Activated naive CD4-positive, alpha-beta T cell treated with anti-CD3 and anti-CD28 coated beads, Interleukin-2, amount 10 ng/mL, durations not matched to agents 7 days and 5 days (primary cell): ENCODE results near the gene SULT4A1.

ENCODE experiments used
- CTCF ChIA-PET: fragments of 350-600 bp; sonication (Branson Sonifier 250); formaldehyde crosslinking; loops from one replicate; lab custom pipeline; 2021; ENCODE audit warnings: antibody characterized with exemption; lab: Charles Lee
- DNase-seq: peaks from one replicate; pipeline ENCODE4 v3.0.0-alpha.2; 2020
- H3K27ac Mint-ChIP-seq: one replicate; pipeline ENCODE4 v1.8.0; 2021; ENCODE audit warnings: mild to moderate bottlenecking, moderate library complexity, mixed read lengths
- H3K27me3 Mint-ChIP-seq: one replicate; pipeline ENCODE4 v1.8.0; 2021; ENCODE audit warnings: mild to moderate bottlenecking, mixed read lengths
- H3K36me3 Mint-ChIP-seq: one replicate; pipeline ENCODE4 v1.8.0; 2021; ENCODE audit warnings: mixed read lengths
- H3K4me1 Mint-ChIP-seq: one replicate; pipeline ENCODE4 v1.8.0; 2021; ENCODE audit warnings: mixed read lengths
- H3K4me3 Mint-ChIP-seq: one replicate; pipeline ENCODE4 v1.8.0; 2021; ENCODE audit warnings: mild to moderate bottlenecking, moderate library complexity, mixed read lengths
- H3K9me3 Mint-ChIP-seq: one replicate; pipeline ENCODE4 v1.8.0; 2021; ENCODE audit warnings: mixed read lengths

SULT4A1 gene

DNA sequence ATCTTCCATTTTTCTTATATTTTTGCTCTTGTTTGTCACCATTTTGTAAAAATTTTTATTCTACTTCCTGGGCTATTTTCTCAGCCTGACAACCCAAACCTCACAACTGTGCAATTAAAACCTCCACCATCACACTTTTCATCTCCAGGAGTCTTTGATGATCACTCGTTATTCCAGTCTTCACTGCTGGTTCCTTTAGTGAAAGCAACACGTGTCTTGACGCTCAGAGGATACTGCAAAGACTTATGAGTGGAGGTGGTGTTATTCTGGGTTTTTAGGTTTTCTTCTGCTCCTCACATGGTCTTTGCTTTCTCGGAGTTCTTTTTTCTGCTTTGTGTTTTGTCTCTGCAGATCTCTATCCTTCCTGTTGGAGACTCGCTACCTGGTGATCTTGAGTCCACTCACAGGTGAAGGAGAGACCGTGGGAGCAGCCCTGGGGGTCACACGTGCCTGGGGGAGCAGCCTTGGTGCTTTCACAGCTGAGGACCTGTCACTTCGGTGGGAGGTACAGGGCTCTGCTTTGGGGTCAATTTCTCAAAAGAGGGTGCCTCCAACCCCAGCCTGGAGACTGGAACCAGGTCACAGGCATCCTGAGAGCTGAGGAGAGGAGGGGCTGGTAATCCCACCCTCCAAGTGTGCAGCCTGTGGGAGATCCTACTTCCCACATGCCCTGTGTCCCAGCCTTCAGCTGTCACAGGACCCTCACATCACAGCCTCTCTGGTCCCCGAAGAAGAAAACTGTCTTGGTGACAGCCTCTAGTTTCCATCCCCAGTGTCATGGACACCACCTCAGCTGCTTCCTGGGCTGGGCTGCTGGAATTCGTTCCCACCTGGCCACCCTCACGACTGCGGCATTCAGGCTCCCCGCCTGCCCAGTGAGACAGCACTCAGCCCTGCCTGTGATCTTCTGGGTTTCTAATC is 11.0 kb downstream of the SULT4A1 start:
- Mint-ChIP-seq H3K36me3 (no peaks in the 10 kb centered on the region), H3K9me3 (no peaks in the 10 kb centered on the region), H3K4me1 (no peaks in the 10 kb centered on the region), H3K27me3 (peaks cover 8% of the 10 kb centered on the region), H3K4me3 (no peak overlapping the region), H3K27ac (no peak overlapping the region)
- no peak for DNase-seq
- CTCF ChIA-PET: no interaction called here

DNA sequence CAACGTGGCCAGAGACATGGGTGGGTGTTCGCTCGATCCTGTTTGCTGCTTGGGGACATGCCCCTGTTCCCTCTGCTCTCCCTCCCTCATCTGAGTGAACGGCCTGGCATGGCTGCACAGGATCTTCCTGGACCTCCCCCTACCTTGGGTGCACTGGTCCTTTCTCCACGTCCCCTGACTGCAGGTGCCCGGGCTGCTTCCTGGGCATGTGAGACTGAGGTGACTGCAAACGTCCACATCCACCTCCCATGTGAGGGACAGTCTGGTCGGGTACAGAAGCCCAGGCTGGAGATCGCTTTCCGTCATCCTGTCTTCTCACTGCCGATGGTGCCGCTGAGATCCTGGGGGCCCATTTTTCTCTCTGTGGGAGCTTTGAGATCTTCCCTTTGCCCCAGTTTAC is 11.8 kb downstream of the SULT4A1 start:
- peaks cover 6% of the 10 kb centered on the region for H3K27me3 Mint-ChIP-seq

DNA sequence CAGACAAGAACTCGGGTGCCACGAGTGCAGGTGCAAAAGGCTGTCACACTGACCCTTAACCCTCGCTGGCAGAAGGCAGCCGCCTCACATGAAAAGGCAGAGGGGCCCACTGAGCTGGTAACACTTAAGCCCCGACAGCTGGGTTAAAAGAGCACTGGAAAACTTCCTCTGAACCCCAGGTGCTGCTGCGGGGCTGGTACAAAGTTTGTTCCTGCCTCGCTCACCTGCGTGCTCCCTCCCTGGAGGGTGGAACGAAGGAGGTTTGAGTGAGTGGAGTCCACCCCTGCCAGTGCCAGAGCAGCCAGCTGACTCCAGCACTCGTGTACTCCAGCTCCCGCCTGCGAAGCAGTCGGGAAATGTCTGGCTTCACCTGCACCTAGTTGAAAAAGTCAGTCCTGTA is 12.6 kb downstream of the SULT4A1 start:
- no peak overlapping the region for H3K27ac Mint-ChIP-seq
- CTCF ChIA-PET: no interaction called here

More for the DNA sequence above, 11.8 kb downstream of the SULT4A1 start:
- DNase-seq: no peak
- H3K4me1 Mint-ChIP-seq: no peaks in the 10 kb centered on the region
- no peaks in the 10 kb centered on the region for H3K9me3 Mint-ChIP-seq
- H3K36me3 Mint-ChIP-seq: no peaks in the 10 kb centered on the region
- no peak overlapping the region for H3K27ac Mint-ChIP-seq
- no peak overlapping the region for H3K4me3 Mint-ChIP-seq
- CTCF ChIA-PET: no interaction called here

GRCh38 chr22:43848366-43849171 is 13.7 kb downstream of the SULT4A1 start:
- H3K9me3 Mint-ChIP-seq: no peaks in the 10 kb centered on the region
- CTCF ChIA-PET: no interaction called here
- peaks cover 4% of the 10 kb centered on the region for H3K27me3 Mint-ChIP-seq
- no peaks in the 10 kb centered on the region for H3K4me1 Mint-ChIP-seq
- no peak overlapping the region for H3K4me3 Mint-ChIP-seq
- H3K36me3 Mint-ChIP-seq: no peaks in the 10 kb centered on the region
- H3K27ac Mint-ChIP-seq: no peak overlapping the region
- DNase-seq: peak; percentile 15

More for the DNA sequence above, 12.6 kb downstream of the SULT4A1 start:
- H3K27me3 Mint-ChIP-seq: peaks cover 4% of the 10 kb centered on the region
- peak; percentile 13 for DNase-seq
- H3K9me3 Mint-ChIP-seq: no peaks in the 10 kb centered on the region
- H3K4me3 Mint-ChIP-seq: no peak overlapping the region
- H3K4me1 Mint-ChIP-seq: no peaks in the 10 kb centered on the region
- no peaks in the 10 kb centered on the region for H3K36me3 Mint-ChIP-seq

- H3K36me3 Mint-ChIP-seq: no peaks in the 10 kb centered on the region
- DNase-seq: peak; percentile 17
- H3K9me3 Mint-ChIP-seq: no peaks in the 10 kb centered on the region
- H3K4me3 Mint-ChIP-seq: no peak overlapping the region
- H3K27me3 Mint-ChIP-seq: peaks cover 4% of the 10 kb centered on the region
- no peaks in the 10 kb centered on the region for H3K4me1 Mint-ChIP-seq
- CTCF ChIA-PET: no interaction called here
- no peak overlapping the region for H3K27ac Mint-ChIP-seq
Observed at GRCh38 chr22:43847376-43848289, 14.7 kb downstream of the SULT4A1 start.

- Mint-ChIP-seq H3K27ac (no peak overlapping the region), H3K36me3 (no peaks in the 10 kb centered on the region), H3K9me3 (no peaks in the 10 kb centered on the region), H3K27me3 (peaks cover 4% of the 10 kb centered on the region), H3K4me1 (no peaks in the 10 kb centered on the region), H3K4me3 (no peak overlapping the region)
- DNase-seq: no peak
- CTCF ChIA-PET: no interaction called here
Observed at GRCh38 chr22:43846966-43847365, 15.3 kb downstream of the SULT4A1 start.

GRCh38 chr22:43845981-43846380 is 16.3 kb downstream of the SULT4A1 start:
- no peaks in the 10 kb centered on the region for H3K9me3 Mint-ChIP-seq
- H3K36me3 Mint-ChIP-seq: no peaks in the 10 kb centered on the region
- CTCF ChIA-PET: no interaction called here
- H3K4me1 Mint-ChIP-seq: no peaks in the 10 kb centered on the region
- no peak overlapping the region for H3K4me3 Mint-ChIP-seq
- no peak overlapping the region for H3K27ac Mint-ChIP-seq
- DNase-seq: peak; percentile 12
- H3K27me3 Mint-ChIP-seq: no peaks in the 10 kb centered on the region

- Mint-ChIP-seq H3K27me3 (no peaks in the 10 kb centered on the region), H3K9me3 (no peaks in the 10 kb centered on the region), H3K4me1 (no peaks in the 10 kb centered on the region), H3K36me3 (no peaks in the 10 kb centered on the region), H3K27ac (no peak overlapping the region), H3K4me3 (no peak overlapping the region)
- DNase-seq: no peak
- CTCF ChIA-PET: no interaction called here
Observed at GRCh38 chr22:43844560-43845545, 17.5 kb downstream of the SULT4A1 start.

GRCh38 chr22:43843783-43844530 is 18.4 kb downstream of the SULT4A1 start:
- no peak overlapping the region for H3K27ac Mint-ChIP-seq
- H3K4me1 Mint-ChIP-seq: no peaks in the 10 kb centered on the region
- no peaks in the 10 kb centered on the region for H3K27me3 Mint-ChIP-seq
- DNase-seq: no peak
- CTCF ChIA-PET: no interaction called here
- H3K4me3 Mint-ChIP-seq: no peak overlapping the region
- no peaks in the 10 kb centered on the region for H3K9me3 Mint-ChIP-seq
- no peaks in the 10 kb centered on the region for H3K36me3 Mint-ChIP-seq

DNA sequence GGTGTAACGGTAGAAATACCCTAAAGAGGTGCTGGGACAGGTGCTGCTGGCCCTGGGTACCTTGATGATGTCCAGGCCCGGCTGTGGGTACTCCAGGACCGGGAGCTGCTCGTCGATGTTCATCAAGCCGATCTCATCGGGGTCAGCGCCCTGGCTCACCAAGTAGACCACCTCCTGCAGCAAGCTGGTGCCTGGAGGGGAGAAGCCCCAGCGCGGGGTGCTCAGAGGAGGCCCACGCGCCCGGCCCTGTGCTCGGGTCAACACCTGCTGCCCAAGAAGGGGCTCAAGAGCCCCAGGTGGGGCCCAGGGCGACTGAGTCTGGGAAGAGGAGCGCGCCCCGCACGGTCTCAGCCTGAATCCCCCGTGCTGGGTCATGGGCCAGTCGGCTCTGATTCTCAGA is 20.6 kb downstream of the SULT4A1 start:
- DNase-seq: no peak
- CTCF ChIA-PET: no interaction called here
- no peaks in the 10 kb centered on the region for H3K4me1 Mint-ChIP-seq
- no peak overlapping the region for H3K4me3 Mint-ChIP-seq
- H3K27me3 Mint-ChIP-seq: peaks cover 4% of the 10 kb centered on the region
- H3K27ac Mint-ChIP-seq: no peak overlapping the region
- no peaks in the 10 kb centered on the region for H3K36me3 Mint-ChIP-seq
- H3K9me3 Mint-ChIP-seq: no peaks in the 10 kb centered on the region

DNA sequence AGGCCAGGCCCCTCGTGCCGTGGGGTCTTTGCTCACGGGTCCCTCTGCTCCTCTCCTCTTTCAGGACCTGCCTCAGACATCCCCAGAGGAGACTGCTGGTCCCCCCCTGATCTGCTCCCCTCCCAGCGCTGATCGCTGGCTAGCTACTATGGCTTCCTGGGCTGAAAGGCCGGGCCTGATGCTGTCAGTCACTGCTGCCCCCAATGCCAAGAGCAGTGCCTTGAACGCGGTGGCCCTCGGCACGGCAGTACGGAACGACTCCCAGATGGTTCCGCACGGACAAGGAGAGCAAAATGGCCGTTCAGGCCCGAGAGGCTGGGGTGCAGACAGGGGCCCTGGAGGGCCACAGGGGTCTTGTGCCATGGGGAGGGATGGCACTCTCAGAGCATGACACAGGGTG is 21.5 kb downstream of the SULT4A1 start:
- Mint-ChIP-seq H3K36me3 (no peaks in the 10 kb centered on the region), H3K4me1 (no peaks in the 10 kb centered on the region), H3K27me3 (peaks cover 6% of the 10 kb centered on the region), H3K27ac (no peak overlapping the region), H3K9me3 (no peaks in the 10 kb centered on the region), H3K4me3 (no peak overlapping the region)
- no peak for DNase-seq
- CTCF ChIA-PET: no interaction called here

DNA sequence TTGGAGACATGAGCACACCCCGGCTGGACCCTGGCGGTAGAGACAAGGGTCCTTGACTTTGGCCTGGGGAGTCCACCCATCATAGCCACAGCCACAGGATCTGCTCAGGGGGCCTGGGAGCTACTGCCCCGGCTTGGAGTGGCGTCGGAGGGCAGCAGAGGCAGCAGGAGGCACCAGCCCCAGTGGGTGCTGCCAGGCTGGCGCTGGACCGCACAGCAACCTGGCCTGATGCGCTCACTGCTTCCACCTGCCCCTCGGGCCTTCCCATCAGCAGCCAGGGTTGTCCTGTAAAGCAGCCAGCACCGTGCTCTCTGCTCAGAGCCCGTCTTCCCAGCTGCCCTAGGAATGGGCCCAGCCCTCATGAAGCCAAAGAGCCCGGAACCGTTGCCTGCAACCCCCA is 21.9 kb downstream of the SULT4A1 start:
- peaks cover 10% of the 10 kb centered on the region for H3K27me3 Mint-ChIP-seq
- CTCF ChIA-PET: no interaction called here
- H3K36me3 Mint-ChIP-seq: no peaks in the 10 kb centered on the region
- no peak overlapping the region for H3K4me3 Mint-ChIP-seq
- no peak overlapping the region for H3K27ac Mint-ChIP-seq
- H3K4me1 Mint-ChIP-seq: no peaks in the 10 kb centered on the region
- DNase-seq: no peak
- H3K9me3 Mint-ChIP-seq: no peaks in the 10 kb centered on the region
